SJCRH30 (cell line): Measurements from ENCODE around the gene ZNF428. TPM values are rescaled to one million over a fixed set of nuclear protein-coding genes. Genes with fewer than 3 reads are reported as not detected.
"Not testable (repeated sequence)": the region's sequence is repeated elsewhere in the genome, so short reads cannot be mapped to it uniquely, and the experiment has no call there.

Experiments used
- DNase-seq, 2 experiments: peaks; one replicate each; pipeline ENCODE4 v3.0.0-alpha.2; 2015 to 2020
- H3K27ac ChIP-seq: fragments of 250-450 bp; sonication (Bioruptor Pico); 2 replicates; pipeline ENCODE4 v1.5.1; 2020; ENCODE audit warnings: mild to moderate bottlenecking, moderate library complexity
- H3K27me3 ChIP-seq: fragments of 250-450 bp; sonication (Bioruptor Pico); 2 replicates; pipeline ENCODE4 v1.5.1; 2020; ENCODE audit warnings: mild to moderate bottlenecking, moderate library complexity
- H3K36me3 ChIP-seq: fragments of 250-450 bp; sonication (Bioruptor Pico); 2 replicates; pipeline ENCODE4 v1.5.1; 2020; ENCODE audit warnings: mild to moderate bottlenecking, moderate library complexity
- H3K4me1 ChIP-seq: fragments of 250-450 bp; sonication (Bioruptor Pico); 2 replicates; pipeline ENCODE4 v1.5.1; 2020; ENCODE audit warnings: mild to moderate bottlenecking, moderate library complexity
- H3K4me3 ChIP-seq: fragments of 250-450 bp; sonication (Bioruptor Pico); 2 replicates; pipeline ENCODE4 v1.5.1; 2020; ENCODE audit warnings: mild to moderate bottlenecking, moderate library complexity
- H3K9me3 ChIP-seq: fragments of 250-450 bp; sonication (Bioruptor Pico); replicated peaks from 2 replicates; pipeline ENCODE4 v1.5.1; 2020; ENCODE audit warnings: mild to moderate bottlenecking, moderate library complexity
- total RNA-seq: library from RNA; depleted of rRNA; stranded (reverse); fragments of >200 nt; shearing (Covaris generic); gene quantifications from 2 replicates; pipeline ENCODE4 v1.2.3, GENCODE V29; 2014

Gene ZNF428
- total RNA-seq, 1 experiment from 2014 or later = 46.8 TPM

GRCh38 chr19:43616306-43616705, 3.1 kb downstream of the ZNF428 start:
- H3K4me1 ChIP-seq = no peaks in the 10 kb centered on the region
- H3K9me3 ChIP-seq = no peaks in the 10 kb centered on the region
- H3K36me3 ChIP-seq = peaks cover 15% of the 10 kb centered on the region
- H3K27ac ChIP-seq = no peak overlapping the region
- no peaks in the 10 kb centered on the region for H3K27me3 ChIP-seq
- H3K4me3 ChIP-seq = no peak overlapping the region
- no peak for DNase-seq

DNA sequence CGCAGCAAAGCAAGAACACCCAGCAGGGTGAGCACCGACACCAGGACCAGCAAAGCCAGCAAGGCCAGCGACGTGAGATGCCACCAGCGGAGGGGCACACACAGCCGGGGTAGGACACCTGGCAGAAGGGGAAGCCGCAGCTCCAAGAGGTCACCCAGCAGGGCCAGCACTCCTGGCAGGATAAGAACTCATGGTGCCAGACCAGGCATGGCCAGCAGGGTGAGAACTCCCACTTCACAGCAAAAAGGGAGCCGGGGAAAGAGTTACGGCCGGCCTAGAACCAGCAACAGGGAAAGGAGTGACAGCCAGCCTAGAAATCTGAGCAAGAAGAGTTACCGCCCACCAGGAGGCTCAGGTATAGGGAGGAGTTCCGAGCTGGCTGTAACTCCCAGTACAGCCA, 7.1 kb downstream of the ZNF428 start:
- Histone ChIP-seq H3K27ac (no peak overlapping the region), H3K9me3 (no peaks in the 10 kb centered on the region), H3K36me3 (peaks cover 18% of the 10 kb centered on the region), H3K4me1 (no peaks in the 10 kb centered on the region), H3K4me3 (no peak overlapping the region), H3K27me3 (no peaks in the 10 kb centered on the region)
- DNase-seq = no peak

GRCh38 chr19:43611788-43612187, 7.6 kb downstream of the ZNF428 start, which contains the start of gene SRRM5:
TSS of gene SRRM5 (plus strand) at chr19:43612088. CDS start at chr19:43612122, 34 bp downstream.
- no peak for DNase-seq
- no peak within 1 kb of the TSS for H3K27ac ChIP-seq
- peaks cover 18% of the 10 kb centered on the region for H3K36me3 ChIP-seq
- no peaks in the 10 kb centered on the region for H3K27me3 ChIP-seq
- H3K9me3 ChIP-seq = no peaks in the 10 kb centered on the region
- H3K4me1 ChIP-seq = no peaks in the 10 kb centered on the region
- no peak within 1 kb of the TSS for H3K4me3 ChIP-seq

DNA sequence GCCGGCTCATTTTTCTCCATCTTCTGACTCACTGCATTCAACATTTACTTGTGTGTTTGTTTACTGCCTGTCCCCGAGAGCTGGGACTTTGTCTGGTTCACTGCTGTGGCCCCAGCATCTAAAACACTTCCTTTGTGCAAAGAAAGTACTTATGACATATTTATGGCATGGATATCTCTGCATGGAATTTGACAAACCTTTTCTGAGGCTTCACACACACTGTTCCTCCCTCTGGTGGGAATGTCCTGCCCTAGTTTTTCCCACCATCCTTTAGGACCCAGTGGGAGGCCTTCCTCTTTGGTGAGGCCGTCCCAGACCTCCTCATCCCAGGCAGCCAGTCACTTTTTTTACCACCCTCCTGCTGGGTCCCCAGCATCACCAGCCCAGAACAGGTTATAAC, 8.9 kb downstream of the ZNF428 start:
- H3K36me3 ChIP-seq = peaks cover 18% of the 10 kb centered on the region
- no peak overlapping the region for H3K27ac ChIP-seq
- H3K9me3 ChIP-seq = no peaks in the 10 kb centered on the region
- no peaks in the 10 kb centered on the region for H3K4me1 ChIP-seq
- no peak overlapping the region for H3K4me3 ChIP-seq
- H3K27me3 ChIP-seq = no peaks in the 10 kb centered on the region
- no peak for DNase-seq

DNA sequence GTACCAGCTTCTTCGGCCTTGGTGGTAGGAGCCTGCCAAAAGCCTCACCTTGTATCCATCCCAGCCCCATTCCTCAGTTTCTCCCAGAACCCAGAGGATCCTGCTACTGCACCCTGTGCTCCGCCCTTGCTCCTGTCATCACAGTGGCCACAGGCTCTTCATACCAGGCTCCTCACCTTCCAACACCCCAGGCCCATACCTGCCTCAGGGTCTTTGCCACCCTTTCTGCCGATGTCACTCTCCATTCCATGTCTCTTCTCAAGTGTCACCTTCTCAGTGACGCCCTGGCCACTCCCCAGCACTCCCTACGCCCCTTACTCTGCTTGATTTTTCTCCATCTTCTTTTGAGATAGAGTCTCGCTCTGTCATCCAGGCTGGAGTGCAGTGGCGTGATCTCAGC, 9.6 kb downstream of the ZNF428 start:
- H3K27me3 ChIP-seq = no peaks in the 10 kb centered on the region
- no peak for DNase-seq
- no peaks in the 10 kb centered on the region for H3K9me3 ChIP-seq
- no peak overlapping the region for H3K27ac ChIP-seq
- no peaks in the 10 kb centered on the region for H3K4me1 ChIP-seq
- no peak overlapping the region for H3K4me3 ChIP-seq
- H3K36me3 ChIP-seq = peaks cover 18% of the 10 kb centered on the region

DNA sequence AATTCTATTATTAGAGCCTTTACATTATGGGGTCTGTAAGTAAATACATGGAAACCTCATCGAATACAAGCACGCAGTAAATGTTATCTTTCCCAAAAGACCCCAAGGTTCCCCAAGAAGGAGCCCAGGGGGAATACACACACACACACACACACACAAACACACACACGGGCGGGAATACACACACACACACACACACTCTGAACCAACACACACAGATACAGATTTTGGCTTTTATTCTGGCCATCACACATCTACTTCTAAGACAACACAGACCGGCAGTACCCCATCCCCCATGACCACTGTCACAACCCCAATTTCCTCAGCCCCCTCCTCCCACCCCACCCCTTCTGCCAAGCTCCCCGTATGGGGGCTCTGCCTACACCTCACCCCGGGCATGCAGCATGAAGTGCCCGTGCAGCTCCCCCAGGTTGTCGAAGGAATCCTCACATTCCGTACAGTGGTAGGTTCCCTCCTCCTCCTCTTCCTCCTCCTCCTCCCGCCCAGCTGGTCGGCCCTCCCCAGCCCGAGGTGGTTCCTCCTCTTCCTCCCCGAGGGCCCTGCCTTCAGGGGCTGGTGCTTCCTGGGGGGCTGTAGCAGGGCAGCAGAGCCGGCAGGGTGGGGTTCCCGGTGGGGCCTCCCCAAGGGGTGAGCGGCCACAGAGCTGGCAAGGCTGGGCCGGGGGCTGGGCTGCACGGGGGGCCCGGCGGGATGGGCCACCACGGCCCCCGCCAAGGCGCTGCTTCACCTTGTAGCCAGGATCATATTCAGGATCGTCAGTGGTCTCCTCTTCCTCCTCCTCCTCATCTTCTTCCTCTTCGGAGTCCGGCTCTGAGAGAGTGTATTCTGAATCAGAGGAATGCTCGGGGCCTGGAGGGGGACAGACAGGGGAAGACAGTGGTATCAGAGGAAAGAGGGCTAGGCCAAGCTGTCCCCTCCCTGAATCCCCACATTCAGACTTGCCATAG, 11.9 kb downstream of the ZNF428 start:
- DNase-seq = no peak
- no peak overlapping the region for H3K27ac ChIP-seq
- H3K4me1 ChIP-seq = no peaks in the 10 kb centered on the region
- H3K36me3 ChIP-seq = peaks cover 13% of the 10 kb centered on the region
- no peaks in the 10 kb centered on the region for H3K27me3 ChIP-seq
- H3K9me3 ChIP-seq = no peaks in the 10 kb centered on the region
- H3K4me3 ChIP-seq = no peak overlapping the region

DNA sequence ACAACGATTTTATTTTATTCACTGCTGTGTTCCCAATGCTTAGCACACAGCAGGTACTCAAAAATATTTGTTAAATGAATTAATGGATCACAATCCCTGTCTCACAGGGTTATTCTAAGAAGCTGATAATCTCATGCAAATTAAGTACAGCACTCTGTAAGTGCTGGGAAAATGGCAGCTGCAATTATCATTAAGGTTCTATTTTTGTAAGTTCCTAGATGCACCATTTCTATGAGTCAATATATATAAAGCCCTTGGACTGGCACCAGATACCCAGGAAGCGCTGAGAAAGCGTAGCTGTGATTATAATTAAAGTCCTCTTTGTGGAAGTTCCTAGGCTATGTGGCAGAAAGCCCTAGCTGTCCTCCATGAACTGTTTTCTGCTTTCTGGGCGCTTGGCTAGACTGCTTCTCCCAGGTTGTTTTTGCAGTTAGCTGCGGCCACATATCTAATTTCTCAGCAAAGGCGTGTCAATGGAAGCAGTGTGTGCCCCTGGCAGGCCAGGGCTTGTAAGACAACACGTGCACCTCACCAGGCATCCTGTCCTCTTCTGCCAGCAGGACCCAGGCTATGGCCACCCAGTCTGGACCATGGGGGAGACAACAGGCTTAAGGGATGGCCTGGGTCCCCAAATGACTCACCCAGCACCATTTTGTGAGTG, 12.7 kb downstream of the ZNF428 start:
- Histone ChIP-seq H3K36me3 (peaks cover 6% of the 10 kb centered on the region), H3K4me3 (no peak overlapping the region), H3K27me3 (no peaks in the 10 kb centered on the region), H3K27ac (no peak overlapping the region), H3K4me1 (no peaks in the 10 kb centered on the region), H3K9me3 (no peaks in the 10 kb centered on the region)
- DNase-seq = no peak

GRCh38 chr19:43605875-43606568, 13.4 kb downstream of the ZNF428 start:
- Histone ChIP-seq H3K27me3 (no peaks in the 10 kb centered on the region), H3K4me3 (no peak overlapping the region), H3K9me3 (no peaks in the 10 kb centered on the region), H3K4me1 (no peaks in the 10 kb centered on the region), H3K36me3 (peaks cover 5% of the 10 kb centered on the region), H3K27ac (no peak overlapping the region)
- DNase-seq = no peak

- not testable (repeated sequence) for H3K27me3 ChIP-seq, H3K27ac ChIP-seq, H3K9me3 ChIP-seq, H3K4me1 ChIP-seq, DNase-seq, H3K4me3 ChIP-seq, H3K36me3 ChIP-seq
Measured at GRCh38 chr19:43600326-43600725, 19.1 kb downstream of the ZNF428 start.

DNA sequence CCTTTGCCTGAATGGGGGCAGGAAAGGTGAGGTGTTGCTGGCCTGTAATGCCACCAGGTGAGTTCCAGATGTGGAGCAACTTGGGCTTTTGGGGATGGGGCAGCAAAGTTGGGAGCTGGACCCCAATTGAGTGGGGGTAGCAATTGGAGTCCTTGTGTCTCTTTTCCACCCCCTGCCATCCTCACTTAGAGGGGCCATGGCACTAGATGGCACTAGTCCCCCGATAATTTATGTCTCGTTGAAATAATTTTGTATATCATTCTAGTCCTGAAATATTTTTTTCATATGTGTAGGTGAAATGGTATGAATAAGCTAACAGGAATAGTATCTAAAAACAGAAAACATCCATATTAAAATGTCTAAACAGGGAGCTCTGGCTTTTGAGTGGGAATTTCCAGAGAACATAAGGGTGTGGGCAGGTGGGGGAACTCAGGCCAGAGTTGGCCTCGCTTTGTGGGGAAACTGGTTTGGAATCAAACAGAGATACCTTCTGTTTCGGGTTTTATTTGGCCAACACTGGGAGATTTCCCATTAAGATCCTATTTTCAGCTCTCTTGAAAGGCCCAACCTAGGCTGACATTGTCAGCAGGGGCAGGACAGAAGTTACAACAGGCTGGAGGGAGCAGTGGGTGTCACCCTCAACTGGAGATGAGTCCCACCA, 19.7 kb downstream of the ZNF428 start:
- Histone ChIP-seq H3K4me3 (no peak overlapping the region), H3K9me3 (no peaks in the 10 kb centered on the region), H3K27me3 (no peaks in the 10 kb centered on the region), H3K27ac (no peak overlapping the region), H3K4me1 (0 out of 2 replicates have a peak, but pooled peaks cover 4% of the 10 kb centered on the region), H3K36me3 (peaks cover 3% of the 10 kb centered on the region)
- no peak for DNase-seq

DNA sequence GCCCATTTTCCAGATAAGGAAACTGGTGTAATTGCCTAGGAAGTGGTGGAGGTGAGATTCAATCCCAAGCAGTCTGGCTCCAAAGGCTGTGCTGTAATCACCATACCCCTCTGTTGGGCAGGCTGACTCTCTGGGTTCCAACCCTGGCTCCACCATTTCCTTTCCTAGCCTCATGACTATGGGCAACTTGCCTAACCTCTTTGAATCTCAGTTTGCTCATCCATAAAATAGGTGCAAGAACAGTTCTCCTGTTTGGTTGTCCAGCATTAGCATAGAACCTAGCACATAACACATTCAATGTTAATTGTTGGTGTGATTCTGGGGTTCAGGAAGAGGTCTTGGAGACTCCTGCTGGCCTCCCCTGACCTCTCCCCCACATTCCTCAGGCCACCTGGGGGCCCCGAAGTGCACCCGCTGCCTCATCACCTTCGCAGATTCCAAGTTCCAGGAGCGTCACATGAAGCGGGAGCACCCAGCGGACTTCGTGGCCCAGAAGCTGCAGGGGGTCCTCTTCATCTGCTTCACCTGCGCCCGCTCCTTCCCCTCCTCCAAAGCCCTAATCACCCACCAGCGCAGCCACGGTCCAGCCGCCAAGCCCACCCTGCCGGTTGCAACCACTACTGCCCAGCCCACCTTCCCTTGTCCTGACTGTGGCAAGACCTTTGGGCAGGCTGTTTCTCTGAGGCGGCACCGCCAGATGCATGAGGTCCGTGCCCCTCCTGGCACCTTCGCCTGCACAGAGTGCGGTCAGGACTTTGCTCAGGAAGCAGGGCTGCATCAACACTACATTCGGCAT, 20.8 kb downstream of the ZNF428 start:
- DNase-seq = no peak
- Histone ChIP-seq H3K27ac (no peak overlapping the region), H3K4me3 (no peak overlapping the region), H3K27me3 (no peaks in the 10 kb centered on the region), H3K9me3 (no peaks in the 10 kb centered on the region), H3K4me1 (0 out of 2 replicates have a peak, but pooled peaks cover 4% of the 10 kb centered on the region), H3K36me3 (peaks cover 3% of the 10 kb centered on the region)

- Histone ChIP-seq H3K36me3 (peaks cover 3% of the 10 kb centered on the region), H3K27ac (no peak overlapping the region), H3K9me3 (no peaks in the 10 kb centered on the region), H3K4me3 (no peak overlapping the region), H3K27me3 (no peaks in the 10 kb centered on the region), H3K4me1 (0 out of 2 replicates have a peak, but pooled peaks cover 4% of the 10 kb centered on the region)
- DNase-seq = no peak
Measured at GRCh38 chr19:43597876-43598275, 21.6 kb downstream of the ZNF428 start.

DNA sequence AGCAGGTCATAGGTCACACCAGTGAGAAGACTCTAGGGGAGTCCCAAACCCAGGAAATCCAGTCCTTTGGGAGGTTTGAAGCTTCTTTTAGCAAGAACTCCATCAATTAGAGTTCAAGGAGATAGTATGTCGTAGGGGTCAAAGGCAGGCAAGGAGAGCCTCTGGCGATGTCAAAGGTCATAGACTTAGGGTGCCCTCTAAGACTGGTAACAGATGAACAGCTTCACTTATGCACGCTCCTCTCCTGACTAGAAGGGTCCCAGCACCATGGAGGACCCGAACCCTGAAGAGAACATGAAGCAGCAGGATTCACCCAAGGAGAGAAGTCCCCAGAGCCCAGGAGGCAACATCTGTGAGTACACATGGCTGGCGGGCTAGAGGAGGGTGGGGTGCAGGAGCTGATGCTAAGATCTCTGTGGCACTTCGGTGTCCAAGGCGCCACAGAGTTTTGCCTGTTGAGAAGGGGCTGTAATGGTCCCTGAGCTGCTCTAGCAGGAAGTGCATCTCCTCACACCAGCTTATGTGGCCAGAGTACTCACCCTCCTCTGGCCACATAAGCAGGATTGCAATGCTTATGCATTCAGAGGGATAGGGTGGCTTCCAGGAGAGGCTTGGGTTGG, 22.5 kb downstream of the ZNF428 start:
- Histone ChIP-seq H3K36me3 (peaks cover 3% of the 10 kb centered on the region), H3K4me1 (0 out of 2 replicates have a peak, but pooled peaks cover 4% of the 10 kb centered on the region), H3K4me3 (peak overlapping the region; percentile 64), H3K9me3 (no peaks in the 10 kb centered on the region), H3K27me3 (no peaks in the 10 kb centered on the region), H3K27ac (peak overlapping the region; percentile 99)
- DNase-seq = peak in 1 of 2 experiments; percentile 21
